ENCODE results near the gene GHR. TPM values are rescaled to one million over a fixed set of nuclear protein-coding genes. Genes with fewer than 3 reads are reported as not detected.

Gene GHR
- total and polyA plus RNA-seq, 10 of the 15 experiments (the other 5 are each of a cell fraction or from before 2014, with no cell fraction given): 0.23 to 10.2 (median 0.48) TPM

GRCh38 chr5:42629284-42629683 lies 206.0 kb downstream of the GHR start (continued):
- no peak for TF ChIP-seq PRDM15 (CRISPR knock-in tag; IDR thresholded peaks at IDR 0.05)
- TF ChIP-seq REST (IDR thresholded peaks at IDR 0.05; ENCODE audit: low read depth, low read length): no peak
- TF ChIP-seq MEF2A (IDR thresholded peaks at IDR 0.05; ENCODE audit: insufficient read depth, low read depth, low read length): no peak
- no peak for TF ChIP-seq TCF12 (IDR thresholded peaks at IDR 0.05; ENCODE audit: low read depth, low read length)
- no peak for TF ChIP-seq ZNF622 (IDR thresholded peaks at IDR 0.05)
- no peak for TF ChIP-seq TARDBP (IDR thresholded peaks at IDR 0.05; ENCODE audit: borderline replicate concordance)

All from GM12878 (cell line).